Stimulated activated naive CD8-positive, alpha-beta T cell treated with anti-CD3 and anti-CD28 coated beads, Interleukin-15, Interleukin-2, amounts not matched to agents 100 ng/mL and 50 ng/mL, for 24 hours (primary cell): Measurements from ENCODE around the gene SPATA9.

Experiments used
- H3K27ac Mint-ChIP-seq: one replicate; pipeline ENCODE4 v1.8.0; 2021; ENCODE audit warnings: mild to moderate bottlenecking, mixed read lengths
- H3K27me3 Mint-ChIP-seq: one replicate; pipeline ENCODE4 v1.8.0; 2021; ENCODE audit warnings: mixed read lengths
- H3K36me3 Mint-ChIP-seq: one replicate; pipeline ENCODE4 v1.8.0; 2021; ENCODE audit warnings: low read depth, mixed read lengths
- H3K4me1 Mint-ChIP-seq: one replicate; pipeline ENCODE4 v1.8.0; 2021; ENCODE audit warnings: low read depth, mixed read lengths
- H3K4me3 Mint-ChIP-seq: one replicate; pipeline ENCODE4 v1.8.0; 2021; ENCODE audit warnings: mild to moderate bottlenecking, mixed read lengths
- H3K9me3 Mint-ChIP-seq: one replicate; pipeline ENCODE4 v1.8.0; 2021; ENCODE audit warnings: mixed read lengths

Gene SPATA9

GRCh38 chr5:95671826-95672225 is 11.0 kb downstream of the SPATA9 start:
- Mint-ChIP-seq H3K9me3 (no peaks in the 10 kb centered on the region), H3K27me3 (no peaks in the 10 kb centered on the region), H3K36me3 (no peaks in the 10 kb centered on the region), H3K27ac (no peak overlapping the region), H3K4me3 (no peak overlapping the region), H3K4me1 (no peaks in the 10 kb centered on the region)

DNA sequence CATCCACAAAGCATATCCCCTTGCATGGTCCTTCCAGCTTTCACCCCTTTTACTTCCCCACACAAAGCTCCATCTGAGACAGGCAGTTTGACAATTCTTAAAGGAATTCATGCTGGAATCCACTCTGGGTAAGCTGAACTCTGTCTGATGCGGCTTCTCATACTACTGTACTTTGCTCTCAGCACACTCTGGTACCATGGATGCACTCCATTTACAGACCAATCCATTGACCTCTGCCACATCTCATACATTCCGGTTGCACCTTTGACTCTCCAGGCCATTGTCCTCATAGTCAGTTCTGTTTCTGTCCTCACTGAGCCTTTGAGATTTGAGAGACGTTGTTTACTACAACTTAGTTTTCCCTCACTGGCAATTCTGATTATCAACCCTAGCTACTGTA is 12.2 kb downstream of the SPATA9 start:
- Mint-ChIP-seq H3K36me3 (no peaks in the 10 kb centered on the region), H3K27me3 (no peaks in the 10 kb centered on the region), H3K4me1 (no peaks in the 10 kb centered on the region), H3K9me3 (no peaks in the 10 kb centered on the region), H3K4me3 (no peak overlapping the region), H3K27ac (no peak overlapping the region)

- Mint-ChIP-seq H3K4me1 (no peaks in the 10 kb centered on the region), H3K9me3 (no peaks in the 10 kb centered on the region), H3K4me3 (no peak overlapping the region), H3K36me3 (no peaks in the 10 kb centered on the region), H3K27me3 (peaks cover 4% of the 10 kb centered on the region), H3K27ac (no peak overlapping the region)
Measured at GRCh38 chr5:95669985-95670384, 12.8 kb downstream of the SPATA9 start.

DNA sequence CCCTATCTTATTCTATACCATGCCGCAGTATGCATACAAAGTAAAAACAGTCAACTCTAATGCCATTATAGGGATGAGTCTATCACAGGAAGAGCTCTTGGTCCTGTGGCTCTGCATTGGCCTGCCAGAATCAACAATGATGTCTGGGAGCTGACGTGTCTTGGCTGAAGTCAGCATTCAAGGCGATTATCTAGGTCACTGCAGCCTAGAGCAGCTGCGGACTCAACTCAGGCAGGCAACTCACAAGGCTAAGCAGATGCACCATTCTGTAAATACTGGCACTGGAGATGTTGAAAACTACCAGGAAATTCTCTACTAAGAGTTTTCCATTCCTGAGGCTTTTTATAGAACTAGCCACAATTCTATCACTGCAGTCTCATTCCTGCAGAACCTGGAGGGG is 13.3 kb downstream of the SPATA9 start:
- Mint-ChIP-seq H3K4me3 (no peak overlapping the region), H3K27me3 (peaks cover 4% of the 10 kb centered on the region), H3K9me3 (no peaks in the 10 kb centered on the region), H3K4me1 (no peaks in the 10 kb centered on the region), H3K27ac (no peak overlapping the region), H3K36me3 (no peaks in the 10 kb centered on the region)

- no peaks in the 10 kb centered on the region for H3K9me3 Mint-ChIP-seq
- H3K4me3 Mint-ChIP-seq, result no peak overlapping the region
- no peaks in the 10 kb centered on the region for H3K4me1 Mint-ChIP-seq
- no peak overlapping the region for H3K27ac Mint-ChIP-seq
- H3K36me3 Mint-ChIP-seq, result no peaks in the 10 kb centered on the region
- peaks cover 4% of the 10 kb centered on the region for H3K27me3 Mint-ChIP-seq
Measured at GRCh38 chr5:95668728-95669127, 14.1 kb downstream of the SPATA9 start.

DNA sequence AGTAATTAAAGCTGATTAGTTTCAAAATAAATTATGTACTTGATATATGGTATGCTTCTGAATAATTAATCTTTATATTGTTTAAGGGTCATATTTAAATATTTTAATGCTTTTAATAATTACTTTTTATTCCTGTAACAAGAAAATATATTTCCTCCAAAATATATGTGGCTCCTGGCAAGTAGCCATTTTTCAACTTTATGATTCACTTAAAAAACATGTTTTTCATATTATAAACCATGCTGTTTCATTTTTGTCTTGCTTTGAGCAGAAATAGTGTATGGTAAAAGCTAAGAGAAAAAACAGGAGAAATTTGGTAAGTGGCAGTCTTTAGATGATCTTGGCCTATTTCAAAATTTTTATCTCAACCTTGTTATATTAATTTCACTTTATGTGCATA is 14.6 kb downstream of the SPATA9 start:
- H3K36me3 Mint-ChIP-seq, result no peaks in the 10 kb centered on the region
- no peak overlapping the region for H3K4me3 Mint-ChIP-seq
- peaks cover 4% of the 10 kb centered on the region for H3K27me3 Mint-ChIP-seq
- H3K27ac Mint-ChIP-seq, result no peak overlapping the region
- no peaks in the 10 kb centered on the region for H3K4me1 Mint-ChIP-seq
- no peaks in the 10 kb centered on the region for H3K9me3 Mint-ChIP-seq

GRCh38 chr5:95667678-95668077 is 15.1 kb downstream of the SPATA9 start:
- Mint-ChIP-seq H3K4me3 (no peak overlapping the region), H3K27me3 (peaks cover 4% of the 10 kb centered on the region), H3K27ac (no peak overlapping the region), H3K9me3 (no peaks in the 10 kb centered on the region), H3K36me3 (no peaks in the 10 kb centered on the region), H3K4me1 (no peaks in the 10 kb centered on the region)

DNA sequence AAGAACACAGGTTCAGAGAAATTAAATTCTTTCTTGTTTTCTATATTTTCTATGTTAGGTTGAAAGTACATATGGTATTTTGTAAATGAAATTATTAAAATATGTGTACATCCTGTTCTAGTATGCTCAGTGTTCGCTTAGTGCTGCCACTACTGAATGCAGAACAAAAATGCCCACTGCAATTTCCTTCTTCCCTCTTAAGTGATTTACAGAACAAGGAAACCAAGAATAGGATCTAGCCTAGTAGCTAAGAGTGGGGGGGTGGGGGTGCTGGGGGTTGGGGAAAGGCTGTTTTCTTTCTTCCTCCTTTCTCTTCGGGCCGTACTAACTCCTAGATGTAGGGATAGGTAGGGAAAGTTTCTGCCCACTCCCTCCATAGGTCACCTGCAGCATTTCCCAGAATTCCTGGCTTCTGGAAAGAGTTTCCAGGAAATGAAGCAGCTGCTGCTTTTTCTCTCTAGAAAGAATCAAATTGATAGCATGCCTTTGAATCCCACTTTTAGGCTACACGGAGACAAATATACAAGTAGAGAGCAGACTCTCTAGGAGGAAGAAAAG is 15.7 kb downstream of the SPATA9 start:
- H3K36me3 Mint-ChIP-seq, result no peaks in the 10 kb centered on the region
- H3K9me3 Mint-ChIP-seq, result no peaks in the 10 kb centered on the region
- H3K27ac Mint-ChIP-seq, result no peak overlapping the region
- H3K4me1 Mint-ChIP-seq, result no peaks in the 10 kb centered on the region
- H3K4me3 Mint-ChIP-seq, result no peak overlapping the region
- peaks cover 4% of the 10 kb centered on the region for H3K27me3 Mint-ChIP-seq

- H3K36me3 Mint-ChIP-seq, result no peaks in the 10 kb centered on the region
- H3K27me3 Mint-ChIP-seq, result peaks cover 4% of the 10 kb centered on the region
- no peaks in the 10 kb centered on the region for H3K9me3 Mint-ChIP-seq
- H3K4me1 Mint-ChIP-seq, result no peaks in the 10 kb centered on the region
- H3K27ac Mint-ChIP-seq, result no peak overlapping the region
- H3K4me3 Mint-ChIP-seq, result no peak overlapping the region
Measured at GRCh38 chr5:95664204-95664786, 18.5 kb downstream of the SPATA9 start.

DNA sequence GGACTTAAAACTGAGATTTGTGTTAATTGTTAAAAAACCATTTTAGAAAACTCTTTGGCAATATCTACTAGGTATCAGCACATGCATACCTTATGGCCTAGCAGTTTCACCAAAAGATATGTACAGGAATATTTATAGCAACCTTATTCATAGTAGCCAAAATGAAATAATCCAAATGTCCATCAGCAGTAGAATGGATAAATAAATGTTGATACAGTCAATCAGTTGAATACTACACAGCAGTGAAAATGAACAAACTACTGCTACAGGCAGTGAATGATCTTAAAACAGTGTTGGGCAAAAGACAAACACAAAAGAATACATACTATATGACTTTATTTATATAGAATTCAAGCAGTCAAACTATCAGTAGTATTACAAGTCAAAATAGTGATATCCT is 19.8 kb downstream of the SPATA9 start:
- Mint-ChIP-seq H3K4me1 (no peaks in the 10 kb centered on the region), H3K36me3 (peaks cover 4% of the 10 kb centered on the region), H3K27ac (no peak overlapping the region), H3K4me3 (no peak overlapping the region), H3K27me3 (peaks cover 4% of the 10 kb centered on the region), H3K9me3 (no peaks in the 10 kb centered on the region)

- H3K9me3 Mint-ChIP-seq, result no peaks in the 10 kb centered on the region
- peaks cover 14% of the 10 kb centered on the region for H3K36me3 Mint-ChIP-seq
- H3K4me3 Mint-ChIP-seq, result no peak overlapping the region
- H3K27me3 Mint-ChIP-seq, result peaks cover under 1% of the 10 kb centered on the region
- H3K4me1 Mint-ChIP-seq, result no peaks in the 10 kb centered on the region
- H3K27ac Mint-ChIP-seq, result no peak overlapping the region
Measured at GRCh38 chr5:95660060-95660459, 22.7 kb downstream of the SPATA9 start.

- peaks cover 32% of the 10 kb centered on the region for H3K36me3 Mint-ChIP-seq
- H3K9me3 Mint-ChIP-seq, result no peaks in the 10 kb centered on the region
- H3K27ac Mint-ChIP-seq, result no peak overlapping the region
Measured at GRCh38 chr5:95655575-95655974, 27.2 kb downstream of the SPATA9 start.

DNA sequence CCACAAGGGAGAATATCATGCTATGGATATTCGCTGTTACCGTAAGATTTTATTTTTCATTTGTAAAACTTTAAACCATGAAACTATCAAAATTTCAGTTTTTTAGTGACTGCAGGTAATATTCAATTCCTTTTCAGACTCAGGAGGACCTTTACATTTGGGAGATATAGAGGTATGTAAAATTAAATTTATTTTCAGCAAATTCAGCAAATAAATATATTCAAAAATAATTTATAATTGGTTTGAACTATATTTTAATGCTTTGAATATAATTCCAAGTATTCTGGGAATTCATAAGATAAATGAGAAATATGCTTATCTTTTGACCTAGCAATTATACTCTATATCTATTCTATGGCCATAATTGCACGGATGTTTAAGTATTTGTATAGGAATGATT is 28.6 kb downstream of the SPATA9 start:
- H3K36me3 Mint-ChIP-seq, result peaks cover 32% of the 10 kb centered on the region
- H3K9me3 Mint-ChIP-seq, result no peaks in the 10 kb centered on the region
- H3K4me3 Mint-ChIP-seq, result no peak overlapping the region
- H3K27me3 Mint-ChIP-seq, result no peaks in the 10 kb centered on the region
- H3K4me1 Mint-ChIP-seq, result peaks cover 7% of the 10 kb centered on the region
- H3K27ac Mint-ChIP-seq, result no peak overlapping the region

More at GRCh38 chr5:95655575-95655974, 27.2 kb downstream of the SPATA9 start:
- H3K4me3 Mint-ChIP-seq, result no peak overlapping the region
- H3K4me1 Mint-ChIP-seq, result no peaks in the 10 kb centered on the region
- H3K27me3 Mint-ChIP-seq, result no peaks in the 10 kb centered on the region

- no peak overlapping the region for H3K27ac Mint-ChIP-seq
- peaks cover 29% of the 10 kb centered on the region for H3K36me3 Mint-ChIP-seq
- H3K4me1 Mint-ChIP-seq, result peaks cover 19% of the 10 kb centered on the region
- no peaks in the 10 kb centered on the region for H3K9me3 Mint-ChIP-seq
- H3K27me3 Mint-ChIP-seq, result no peaks in the 10 kb centered on the region
- no peak overlapping the region for H3K4me3 Mint-ChIP-seq
Measured at GRCh38 chr5:95652849-95653248, 29.9 kb downstream of the SPATA9 start.

- no peaks in the 10 kb centered on the region for H3K27me3 Mint-ChIP-seq
- no peak overlapping the region for H3K27ac Mint-ChIP-seq
Measured at GRCh38 chr5:95649842-95650620, 32.8 kb downstream of the SPATA9 start.

More at GRCh38 chr5:95649842-95650620, 32.8 kb downstream of the SPATA9 start:
- Mint-ChIP-seq H3K36me3 (peaks cover 18% of the 10 kb centered on the region), H3K4me1 (peaks cover 33% of the 10 kb centered on the region), H3K4me3 (no peak overlapping the region), H3K9me3 (no peaks in the 10 kb centered on the region)
